HCT116 (cell line): ENCODE data around the gene EHF. TPM values are rescaled to one million over a fixed set of nuclear protein-coding genes. Genes with fewer than 3 reads are reported as not detected.

Source experiments
- ATAC-seq: fragments of 200-7000 bp; cut with Tn5 transposase; 2 replicates; pipeline ENCODE4 v1.9.1; 2020; ENCODE audit warnings: mild to moderate bottlenecking, moderate library complexity
- BruUV-seq: library from RNA; stranded (reverse); fragments of 400-500 nt; replicated peaks from 2 replicates; lab custom pipeline; 2021; lab: Mats Ljungman, UMichigan
- CTCF ChIA-PET: fragments of 300-600 bp; sonication (Branson Sonifier 250); formaldehyde crosslinking; loops from one replicate; lab custom pipeline; 2021; ENCODE audit warnings: antibody characterized with exemption; lab: Charles Lee
- POLR2A ChIA-PET: fragments of 300-600, 350-600 bp; sonication (Branson Sonifier 250); formaldehyde crosslinking; loops from one replicate; lab custom pipeline; 2021; ENCODE audit warnings: antibody characterized with exemption; lab: Charles Lee
- RAD21 ChIA-PET, 2 experiments: fragments of 300-600 bp; sonication (Branson Sonifier 250); formaldehyde crosslinking; loops; one replicate each; lab custom pipeline; 2023; ENCODE audit warnings: low total read pairs in 2 of 2; ENCODE audit not compliant: uncharacterized antibody in 2 of 2, unreplicated experiment in 2 of 2, low non-redundant PET in 1 of 2; lab: Charles Lee
- DNase-seq: peaks from one replicate; pipeline ENCODE4 v3.0.0-alpha.2; 2010; ENCODE audit warnings: low read depth, low spot score
- H2AFZ ChIP-seq: fragments of 200-600 bp; shearing (Covaris generic), sonication (generic); 2 replicates; pipeline ENCODE4 v1.6.1; 2017; ENCODE audit warnings: low read depth, mixed run types, mixed read lengths, antibody characterized with exemption, low read length; ENCODE audit not compliant: poor library complexity, severe bottlenecking
- H3K27ac ChIP-seq: 2 replicates; pipeline ENCODE4 v1.5.1; 2012; ENCODE audit warnings: low read depth, low read length
- H3K27me3 ChIP-seq: fragments of 200-600 bp; sonication (generic); 2 replicates; pipeline ENCODE4 v1.6.1; 2016; ENCODE audit warnings: mixed run types, low read length, mixed read lengths; ENCODE audit not compliant: insufficient read depth
- H3K36me3 ChIP-seq, 2 experiments: fragments of 200-500 bp in 1 of 2; fragments of 200-600 bp in 1 of 2; sonication (Bioruptor generic) in 1 of 2; sonication (generic) in 1 of 2; 2 replicates each; pipeline versions ENCODE4 v1.5.1 to v1.6.1; 2014 to 2016; ENCODE audit warnings: low read length in 2 of 2, inconsistent platforms in 1 of 2, mixed read lengths in 1 of 2, mixed run types in 1 of 2; ENCODE audit not compliant: insufficient read depth in 2 of 2, control insufficient read depth in 1 of 2
- H3K4me1 ChIP-seq, 2 experiments: fragments of 200-600 bp in 1 of 2; sonication (generic) in 1 of 2; 2 replicates each; pipeline versions ENCODE4 v1.5.1 to v1.6.1; 2012 to 2017; ENCODE audit warnings: low read length in 2 of 2, inconsistent platforms in 1 of 2, mild to moderate bottlenecking in 1 of 2, mixed read lengths in 1 of 2, mixed run types in 1 of 2, moderate library complexity in 1 of 2; ENCODE audit not compliant: insufficient read depth in 2 of 2, control insufficient read depth in 1 of 2
- H3K4me2 ChIP-seq: fragments of 200-600 bp; sonication (generic); 2 replicates; pipeline ENCODE4 v1.6.1; 2017; ENCODE audit warnings: mixed run types, low read length, mixed read lengths
- H3K4me3 ChIP-seq, 2 experiments: fragments of 200-600 bp in 1 of 2; sonication (generic) in 1 of 2; replicated peaks in 1 of 2; 2 replicates each; pipeline ENCODE4 v1.5.1; 2011 to 2016; ENCODE audit warnings: low read length in 2 of 2, control low read depth in 1 of 2, low read depth in 1 of 2, mild to moderate bottlenecking in 1 of 2, mixed read lengths in 1 of 2, mixed run types in 1 of 2
- H3K79me2 ChIP-seq: fragments of 200-600 bp; sonication (generic); 2 replicates; pipeline ENCODE4 v1.6.1; 2017; ENCODE audit warnings: mild to moderate bottlenecking, mixed run types, low read length, moderate library complexity, mixed read lengths; ENCODE audit not compliant: insufficient read depth
- H3K9ac ChIP-seq: fragments of 200-600 bp; sonication (generic); 2 replicates; pipeline ENCODE4 v1.6.1; 2016; ENCODE audit warnings: low read length, mixed read lengths
- H3K9me2 ChIP-seq: fragments of 200-600 bp; sonication (generic), shearing (Covaris generic); 2 replicates; pipeline ENCODE4 v1.6.1; 2017; ENCODE audit warnings: mixed run types, mild to moderate bottlenecking, moderate library complexity; ENCODE audit not compliant: insufficient read depth
- H3K9me3 ChIP-seq, 2 experiments: fragments of 200-500 bp in 1 of 2; fragments of 200-600 bp in 1 of 2; sonication (Bioruptor generic) in 1 of 2; sonication (generic) in 1 of 2; 2 replicates each; pipeline ENCODE4 v1.6.1; 2014 to 2017; ENCODE audit warnings: low read length in 2 of 2, mixed read lengths in 2 of 2, inconsistent platforms in 1 of 2, low read depth in 1 of 2, mild to moderate bottlenecking in 1 of 2, mixed run types in 1 of 2, moderate library complexity in 1 of 2; ENCODE audit not compliant: control insufficient read depth in 1 of 2, insufficient read depth in 1 of 2
- H4K20me1 ChIP-seq: fragments of 200-600 bp; sonication (generic), shearing (Covaris generic); 2 replicates; pipeline ENCODE4 v1.6.1; 2017; ENCODE audit warnings: mixed run types, mild to moderate bottlenecking, moderate library complexity; ENCODE audit not compliant: insufficient read depth
- CBX3 ChIP-seq: IDR thresholded peaks from 2 replicates; pipeline ENCODE4 v1.6.1; 2012; ENCODE audit warnings: low read depth
- CEBPB ChIP-seq: IDR thresholded peaks from 2 replicates; pipeline ENCODE4 v1.6.1; 2012; ENCODE audit warnings: low read depth
- CTCF ChIP-seq, 3 experiments: fragments of 200-600 bp in 1 of 3; sonication (generic) in 1 of 3; IDR thresholded peaks in 2 of 3; conservative IDR thresholded peaks in 1 of 3; 2 replicates each; pipeline ENCODE4 v1.5.1; 2012 to 2017; ENCODE audit warnings: low read depth in 2 of 3, low read length in 2 of 3, antibody characterized with exemption in 1 of 3, borderline replicate concordance in 1 of 3, control low read depth in 1 of 3, mild to moderate bottlenecking in 1 of 3, mixed read lengths in 1 of 3, mixed run types in 1 of 3, moderate library complexity in 1 of 3; ENCODE audit not compliant: insufficient read depth in 1 of 3
- ELF1 ChIP-seq: IDR thresholded peaks from 2 replicates; pipeline ENCODE4 v1.6.1; 2012; ENCODE audit warnings: low read depth, borderline replicate concordance
- EZH2 ChIP-seq: fragments of 200-600 bp; sonication (generic); IDR thresholded peaks from 2 replicates; pipeline ENCODE4 v1.6.1; 2017; ENCODE audit warnings: antibody characterized with exemption, mixed run types
- EZH2phosphoT487 ChIP-seq: fragments of 200-600 bp; IDR thresholded peaks from 2 replicates; pipeline ENCODE4 v1.6.1; 2018; ENCODE audit warnings: antibody characterized with exemption, borderline replicate concordance
- FOSL1 ChIP-seq: IDR thresholded peaks from 2 replicates; pipeline ENCODE4 v1.6.1; 2012; ENCODE audit warnings: low read depth
- MAX ChIP-seq: IDR thresholded peaks from 2 replicates; pipeline ENCODE4 v1.6.1; 2012
- POLR2AphosphoS5 ChIP-seq: IDR thresholded peaks from 2 replicates; pipeline ENCODE4 v1.6.1; 2011; ENCODE audit warnings: mild to moderate bottlenecking, low read depth, low read length, moderate library complexity
- SIN3A ChIP-seq: IDR thresholded peaks from 2 replicates; pipeline ENCODE4 v1.6.1; 2012; ENCODE audit warnings: low read depth
- SRF ChIP-seq: IDR thresholded peaks from 2 replicates; pipeline ENCODE4 v1.6.1; 2012; ENCODE audit warnings: low read depth
- TCF7L2 ChIP-seq: IDR thresholded peaks from 2 replicates; pipeline ENCODE4 v1.7.0; 2011; ENCODE audit warnings: borderline replicate concordance, inconsistent platforms; ENCODE audit not compliant: insufficient read depth, insufficient read length; ENCODE audit errors: extremely low read depth
- YY1 ChIP-seq: IDR thresholded peaks from 2 replicates; pipeline ENCODE4 v1.6.1; 2011; ENCODE audit warnings: low read length, low read depth, moderate library complexity, mild to moderate bottlenecking; ENCODE audit not compliant: insufficient replicate concordance; ENCODE audit errors: extremely low read depth
- ZBTB33 ChIP-seq: IDR thresholded peaks from 2 replicates; pipeline ENCODE4 v1.6.1; 2011; ENCODE audit warnings: mild to moderate bottlenecking, low read length, moderate library complexity; ENCODE audit not compliant: insufficient replicate concordance; ENCODE audit errors: extremely low read depth
- ZFX ChIP-seq: fragments of 450-650 bp; IDR thresholded peaks from 2 replicates; pipeline ENCODE4 v1.6.1; 2017
- intact Hi-C: fragments of 100-400 bp; cut with micrococcal nuclease; formaldehyde crosslinking; loops from 2 replicates; pipeline ENCODE4 v1.10.0; 2022
- total RNA-seq: library from RNA; stranded (reverse); gene quantifications from one replicate; pipeline ENCODE4 v1.2.1, GENCODE V29; 2021; ENCODE audit not compliant: unreplicated experiment

Gene EHF
- total RNA-seq, 1 experiment from 2014 or later = 51.5 TPM

- no peak overlapping the region for H3K9ac ChIP-seq
- ATAC-seq = no peak
- H3K36me3 ChIP-seq = no peaks in the 10 kb centered on the region; a peak in 1 of 4 replicates
- no peaks in the 10 kb centered on the region for H3K27me3 ChIP-seq
- H3K4me1 ChIP-seq = peaks cover 7 to 41% of the 10 kb centered on the region in 2 experiments; a peak in 3 of 4 replicates
- H3K27ac ChIP-seq = no peak overlapping the region
- H3K4me3 ChIP-seq = no peak overlapping the region
- ChIA-PET RAD21 (interaction anchor here (0.7 to 2.3 kb wide), 7 partner anchors 47 to 304 kb away, joined by 3 to 10 read pairs (median 6); no protein-coding TSS in a partner anchor), CTCF (interaction anchor here (1.2 to 3.0 kb wide), 13 partner anchors 9 to 311 kb away, joined by 3 to 51 read pairs (median 8); partner anchors contain the start of gene ELF5), POLR2A (interaction anchor here (1.4 kb wide), 1 partner anchor 67 kb away, joined by 3 read pairs; no protein-coding TSS in a partner anchor)
- no TSS peak for BruUV-seq
- H3K4me2 ChIP-seq = no peak overlapping the region
- no peaks in the 10 kb centered on the region for H3K79me2 ChIP-seq
- H3K9me3 ChIP-seq = no peaks in the 10 kb centered on the region
- no peak for DNase-seq
- intact Hi-C loops = loop anchor here (2.0 to 10.0 kb wide), 4 partner anchors 204 to 805 kb away; no protein-coding TSS in a partner anchor
- 0 out of 2 replicates have a peak, but pooled peaks have one; percentile 11 for TF ChIP-seq CBX3
- no peak for TF ChIP-seq EZH2phosphoT487
- H4K20me1 ChIP-seq = no peaks in the 10 kb centered on the region
- no peaks in the 10 kb centered on the region for H3K9me2 ChIP-seq
- H2AFZ ChIP-seq = peak overlapping the region; percentile 42
These were observed 33.6 kb upstream of the EHF start for GRCh38 chr11:34587282-34587677.

- H3K9me3 ChIP-seq = peaks cover 0 to 4% of the 10 kb centered on the region in 2 experiments; a peak in 1 of 4 replicates
- no peaks in the 10 kb centered on the region for H3K79me2 ChIP-seq
- ChIA-PET POLR2A (interaction anchor here (1.4 kb wide), 1 partner anchor 66 kb away, joined by 3 read pairs; no protein-coding TSS in a partner anchor), CTCF (interaction anchor here (2.4 kb wide), 1 partner anchor 202 kb away, joined by 8 read pairs; no protein-coding TSS in a partner anchor), RAD21 (interaction anchor here in 1 of 2 experiments (1.1 kb wide), 1 partner anchor 302 kb away, joined by 3 read pairs; no protein-coding TSS in a partner anchor)
- H3K9me2 ChIP-seq = no peaks in the 10 kb centered on the region
- peaks cover 0 to 3% of the 10 kb centered on the region in 2 experiments; a peak in 1 of 4 replicates for H3K36me3 ChIP-seq
- no peak overlapping the region for H2AFZ ChIP-seq
- H3K4me2 ChIP-seq = no peak overlapping the region
- H3K4me1 ChIP-seq = peaks cover 7 to 41% of the 10 kb centered on the region in 2 experiments; a peak in 3 of 4 replicates
- no peak overlapping the region for H3K4me3 ChIP-seq
- H4K20me1 ChIP-seq = no peaks in the 10 kb centered on the region
- intact Hi-C loops = loop anchor here (5.0 to 10.0 kb wide), 2 partner anchors 213 to 804 kb away; no protein-coding TSS in a partner anchor
- no TSS peak for BruUV-seq
- ATAC-seq = no peak
- H3K9ac ChIP-seq = no peak overlapping the region
- no peaks in the 10 kb centered on the region for H3K27me3 ChIP-seq
- H3K27ac ChIP-seq = no peak overlapping the region
- DNase-seq = no peak
- no peak for TF ChIP-seq FOSL1
- TF ChIP-seq EZH2phosphoT487 = no peak
- TF ChIP-seq YY1 = no peak
- no peak for TF ChIP-seq EZH2
- no peak for TF ChIP-seq POLR2AphosphoS5
- TF ChIP-seq TCF7L2 = no peak
- no peak for TF ChIP-seq CBX3
- TF ChIP-seq ELF1 = no peak
- no peak for TF ChIP-seq ZFX
- TF ChIP-seq CEBPB = no peak
- TF ChIP-seq CTCF (IDR thresholded peaks at IDR 0.05 in 2 of 3, conservative IDR thresholded peaks at IDR 0.05 in 1 of 3; ENCODE audit: borderline replicate concordance in 1 of 3, insufficient read depth in 1 of 3, low read depth in 2 of 3, low read length in 2 of 3) = no peak
- no peak for TF ChIP-seq MAX
- no peak for TF ChIP-seq ZBTB33
- TF ChIP-seq SIN3A = no peak
- TF ChIP-seq SRF = no peak
These were observed 32.9 kb upstream of the EHF start for GRCh38 chr11:34588023-34588422.
